HEK293 (cell line): ENCODE measurements around the gene TNNT3.

Experiments
- CTCF ChIA-PET: fragments of 350-600 bp; formaldehyde crosslinking; extraction: SDS; loops from one replicate; lab custom pipeline; 2021; ENCODE audit warnings: antibody characterized with exemption; lab: Yijun Ruan, JAX
- POLR2A ChIA-PET: fragments of 300-600 bp; formaldehyde crosslinking; extraction: SDS; loops from one replicate; lab custom pipeline; 2020; ENCODE audit warnings: antibody characterized with exemption, inconsistent platforms; lab: Yijun Ruan, JAX
- H3K27ac ChIP-seq: fragments of 200-500 bp; sonication (Bioruptor generic); 2 replicates; pipeline ENCODE4 v1.5.1; 2014; ENCODE audit warnings: low read depth, low read length, control low read depth, inconsistent platforms; ENCODE audit errors: extremely low read depth
- H3K36me3 ChIP-seq, 2 experiments: fragments of 200-500 bp in 1 of 2; sonication (Bioruptor generic) in 1 of 2; 1 replicate in 1 of 2; 2 replicates in 1 of 2; pipeline ENCODE4 v1.5.1; 2014 to 2017; ENCODE audit warnings: inconsistent platforms in 2 of 2, low read length in 2 of 2; ENCODE audit not compliant: control insufficient read depth in 2 of 2, insufficient read depth in 1 of 2
- H3K4me1 ChIP-seq: fragments of 200-500 bp; sonication (Bioruptor generic); 2 replicates; pipeline ENCODE4 v1.5.1; 2014; ENCODE audit warnings: mild to moderate bottlenecking, low read length, inconsistent platforms; ENCODE audit not compliant: control insufficient read depth, insufficient read depth
- H3K4me3 ChIP-seq: 2 replicates; pipeline ENCODE4 v1.5.1; 2011; ENCODE audit warnings: low read depth, mild to moderate bottlenecking, control low read depth, low read length, moderate library complexity
- H3K9me3 ChIP-seq: fragments of 200-500 bp; sonication (Bioruptor generic); 2 replicates; pipeline ENCODE4 v1.5.1; 2014; ENCODE audit warnings: low read depth, low read length, inconsistent platforms; ENCODE audit not compliant: control insufficient read depth, insufficient read depth
- BCL11A ChIP-seq: fragments of 450-650 bp; formaldehyde crosslinking; IDR thresholded peaks from 2 replicates; pipeline ENCODE4 v1.5.1; 2016; ENCODE audit warnings: low read depth, missing biosample characterization, missing genetic modification characterization
- HOXD13 ChIP-seq: sonication (generic); formaldehyde crosslinking; IDR thresholded peaks from 2 replicates; pipeline ENCODE4 v1.8.0; 2022; ENCODE audit warnings: missing genetic modification reagents, borderline replicate concordance
- KLF1 ChIP-seq: fragments of 450-650 bp; formaldehyde crosslinking; IDR thresholded peaks from 2 replicates; pipeline ENCODE4 v1.5.1; 2016; ENCODE audit warnings: missing biosample characterization, missing genetic modification characterization
- MYNN ChIP-seq: fragments of 450-650 bp; formaldehyde crosslinking; IDR thresholded peaks from 2 replicates; pipeline ENCODE4 v1.5.1; 2016; ENCODE audit warnings: missing biosample characterization, missing genetic modification characterization, borderline replicate concordance
- PRDM4 ChIP-seq: fragments of 450-650 bp; formaldehyde crosslinking; IDR thresholded peaks from 2 replicates; pipeline ENCODE4 v1.5.1; 2017; ENCODE audit warnings: missing biosample characterization, missing genetic modification characterization
- REPIN1 ChIP-seq: fragments of 450-650 bp; formaldehyde crosslinking; IDR thresholded peaks from 2 replicates; pipeline ENCODE4 v1.5.1; 2017; ENCODE audit warnings: missing biosample characterization, missing genetic modification characterization, low read depth
- ZBTB20 ChIP-seq: fragments of 450-650 bp; formaldehyde crosslinking; IDR thresholded peaks from 2 replicates; pipeline ENCODE4 v1.5.1; 2016; ENCODE audit warnings: missing biosample characterization, missing genetic modification characterization
- ZIC2 ChIP-seq: fragments of 450-650 bp; formaldehyde crosslinking; IDR thresholded peaks from 2 replicates; pipeline ENCODE4 v1.5.1; 2016; ENCODE audit warnings: missing biosample characterization, missing genetic modification characterization
- ZNF112 ChIP-seq: fragments of 450-650 bp; formaldehyde crosslinking; IDR thresholded peaks from 2 replicates; pipeline ENCODE4 v1.5.0; 2017; ENCODE audit warnings: missing biosample characterization, missing genetic modification characterization
- ZNF169 ChIP-seq: fragments of 450-650 bp; formaldehyde crosslinking; IDR thresholded peaks from 2 replicates; pipeline ENCODE4 v1.5.1; 2016; ENCODE audit warnings: missing biosample characterization, missing genetic modification characterization
- ZNF175 ChIP-seq: fragments of 450-650 bp; formaldehyde crosslinking; IDR thresholded peaks from 2 replicates; pipeline ENCODE4 v1.5.1; 2016; ENCODE audit warnings: missing biosample characterization, missing genetic modification characterization
- ZNF211 ChIP-seq: fragments of 450-650 bp; formaldehyde crosslinking; IDR thresholded peaks from 2 replicates; pipeline ENCODE4 v1.5.1; 2016; ENCODE audit warnings: low read depth, missing biosample characterization, missing genetic modification characterization
- ZNF302 ChIP-seq: fragments of 450-650 bp; formaldehyde crosslinking; IDR thresholded peaks from 2 replicates; pipeline ENCODE4 v1.5.1; 2016; ENCODE audit warnings: missing biosample characterization, missing genetic modification characterization, low read depth
- ZNF311 ChIP-seq: fragments of 450-650 bp; formaldehyde crosslinking; IDR thresholded peaks from 2 replicates; pipeline ENCODE4 v1.5.1; 2017; ENCODE audit warnings: missing biosample characterization, missing genetic modification characterization, borderline replicate concordance
- ZNF514 ChIP-seq: fragments of 450-650 bp; formaldehyde crosslinking; IDR thresholded peaks from 2 replicates; pipeline ENCODE4 v1.5.1; 2016; ENCODE audit warnings: missing biosample characterization, missing genetic modification characterization
- ZNF555 ChIP-seq: fragments of 450-650 bp; formaldehyde crosslinking; conservative IDR thresholded peaks from 2 replicates; pipeline ENCODE4 v1.5.1; 2017; ENCODE audit warnings: missing biosample characterization, mild to moderate bottlenecking, missing genetic modification characterization, inconsistent platforms
- ZNF560 ChIP-seq: fragments of 450-650 bp; formaldehyde crosslinking; IDR thresholded peaks from 2 replicates; pipeline ENCODE4 v1.5.1; 2017; ENCODE audit warnings: missing biosample characterization, missing genetic modification characterization, borderline replicate concordance
- ZNF645 ChIP-seq: fragments of 450-650 bp; formaldehyde crosslinking; IDR thresholded peaks from 2 replicates; pipeline ENCODE4; 2016; ENCODE audit warnings: missing biosample characterization, missing genetic modification characterization
- ZNF654 ChIP-seq: fragments of 450-650 bp; formaldehyde crosslinking; IDR thresholded peaks from 2 replicates; pipeline ENCODE4 v1.5.1; 2016; ENCODE audit warnings: low read depth, missing biosample characterization, missing genetic modification characterization
- ZNF677 ChIP-seq: fragments of 450-650 bp; IDR thresholded peaks from 2 replicates; pipeline ENCODE4 v1.5.0; 2018; ENCODE audit warnings: missing biosample characterization, mild to moderate bottlenecking, missing genetic modification characterization, moderate library complexity
- TF ChIP-seq, protein P1 (sequence below): fragments of 450-650 bp; formaldehyde crosslinking; IDR thresholded peaks from 2 replicates; pipeline ENCODE4 v1.5.1; 2016; ENCODE audit warnings: missing biosample characterization, missing genetic modification characterization, borderline replicate concordance

The TNNT3 gene

GRCh38 chr11:1947592-1948237, 28.2 kb downstream of the TNNT3 start:
- no peaks in the 10 kb centered on the region for H3K36me3 ChIP-seq
- no peaks in the 10 kb centered on the region for H3K9me3 ChIP-seq
- H3K27ac ChIP-seq: no peak overlapping the region
- ChIA-PET CTCF (interaction anchor here (0.7 to 4.0 kb wide), 4 partner anchors 66 to 295 kb away, joined by 3 to 57 read pairs (median 10); no protein-coding TSS in a partner anchor), POLR2A (interaction anchor here (0.6 kb wide), 1 partner anchor 48 kb away, joined by 3 read pairs; no protein-coding TSS in a partner anchor)
- TF ChIP-seq ZBTB20 (tag by site-specific recombination): no peak
- TF ChIP-seq MYNN (tag by site-specific recombination): no peak
- no peak for TF ChIP-seq KLF1 (tag by site-specific recombination)
- no peak for TF ChIP-seq BCL11A (tag by site-specific recombination)
- no peak for TF ChIP-seq ZNF560
- TF ChIP-seq ZNF654: no peak
- no peak for TF ChIP-seq REPIN1 (tag by site-specific recombination)
- TF ChIP-seq ZIC2: no peak
- no peak for TF ChIP-seq PRDM4 (tag by site-specific recombination)
- no peak for TF ChIP-seq ZNF211 (tag by site-specific recombination)
- no peak overlapping the region for H3K4me3 ChIP-seq
- no peaks in the 10 kb centered on the region for H3K4me1 ChIP-seq

DNA sequence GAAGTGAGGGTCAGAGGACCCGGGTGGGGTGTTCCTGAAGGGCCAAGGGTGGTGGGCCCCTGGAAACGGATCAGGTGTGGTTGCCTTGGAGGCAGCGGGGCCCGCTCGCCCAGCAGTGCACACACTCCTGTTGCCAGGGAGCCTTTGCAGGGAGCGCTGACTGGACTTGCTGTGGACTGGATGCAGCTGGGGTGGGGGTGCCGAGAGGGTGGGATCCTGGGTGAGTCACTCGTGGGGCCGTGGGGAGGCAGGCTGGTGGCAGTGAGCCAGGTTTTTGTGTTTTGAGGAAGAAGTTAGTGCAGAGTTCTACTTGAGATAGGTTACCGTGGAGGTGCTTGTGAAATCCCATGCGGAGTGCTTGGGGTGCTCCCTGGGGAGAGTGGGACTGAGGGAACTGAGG, 28.9 kb downstream of the TNNT3 start:
- TF ChIP-seq ZNF311: no peak
- no peak for TF ChIP-seq ZNF112 (tag by site-specific recombination)
- no peak for TF ChIP-seq ZNF645
- no peak for TF ChIP-seq ZNF175 (tag by site-specific recombination)
- no peak for TF ChIP-seq ZNF654
- no peak for TF ChIP-seq HOXD13 (CRISPR knock-in tag)
- TF ChIP-seq, protein P1, sequence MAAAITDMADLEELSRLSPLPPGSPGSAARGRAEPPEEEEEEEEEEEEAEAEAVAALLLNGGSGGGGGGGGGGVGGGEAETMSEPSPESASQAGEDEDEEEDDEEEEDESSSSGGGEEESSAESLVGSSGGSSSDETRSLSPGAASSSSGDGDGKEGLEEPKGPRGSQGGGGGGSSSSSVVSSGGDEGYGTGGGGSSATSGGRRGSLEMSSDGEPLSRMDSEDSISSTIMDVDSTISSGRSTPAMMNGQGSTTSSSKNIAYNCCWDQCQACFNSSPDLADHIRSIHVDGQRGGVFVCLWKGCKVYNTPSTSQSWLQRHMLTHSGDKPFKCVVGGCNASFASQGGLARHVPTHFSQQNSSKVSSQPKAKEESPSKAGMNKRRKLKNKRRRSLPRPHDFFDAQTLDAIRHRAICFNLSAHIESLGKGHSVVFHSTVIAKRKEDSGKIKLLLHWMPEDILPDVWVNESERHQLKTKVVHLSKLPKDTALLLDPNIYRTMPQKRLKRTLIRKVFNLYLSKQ: no peak
- no peak for TF ChIP-seq ZNF169
- TF ChIP-seq ZNF514 (tag by site-specific recombination): no peak
- TF ChIP-seq ZNF302: no peak
- no peak for TF ChIP-seq ZNF677
- TF ChIP-seq ZNF555 (tag by site-specific recombination): no peak
- ChIA-PET POLR2A (interaction anchor here (0.6 kb wide), 1 partner anchor 49 kb away, joined by 3 read pairs; no protein-coding TSS in a partner anchor), CTCF (interaction anchor here (0.6 to 4.0 kb wide), 5 partner anchors 9 to 254 kb away, joined by 3 to 57 read pairs (median 4); no protein-coding TSS in a partner anchor)
- Histone ChIP-seq H3K27ac (no peak overlapping the region), H3K36me3 (no peaks in the 10 kb centered on the region), H3K4me1 (no peaks in the 10 kb centered on the region), H3K4me3 (no peak overlapping the region), H3K9me3 (no peaks in the 10 kb centered on the region)
